ENCODE data around the gene MAPK12.

MAPK12 gene

GRCh38 chr22:50299785-50300619 is 38.5 kb upstream of the MAPK12 start:
- TF ChIP-seq CTCF (IDR thresholded peaks at IDR 0.05; ENCODE audit: insufficient read depth, low read depth, low read length, missing control alignments) = no peak
- DNase-seq (ENCODE audit: low read depth) = no peak
- H3K4me3 ChIP-seq (ENCODE audit: low read depth, low read length) = no peak overlapping the region

GRCh38 chr22:50298937-50299784 is 37.7 kb upstream of the MAPK12 start:
- no peak for DNase-seq (ENCODE audit: low read depth)

GRCh38 chr22:50298266-50298637 is 36.8 kb upstream of the MAPK12 start:
- H3K4me3 ChIP-seq (ENCODE audit: low read depth, low read length) = no peak overlapping the region
- TF ChIP-seq CTCF (IDR thresholded peaks at IDR 0.05; ENCODE audit: insufficient read depth, low read depth, low read length, missing control alignments) = no peak
- no peak for DNase-seq (ENCODE audit: low read depth)

More at GRCh38 chr22:50298937-50299784, 37.7 kb upstream of the MAPK12 start:
- TF ChIP-seq CTCF (IDR thresholded peaks at IDR 0.05; ENCODE audit: insufficient read depth, low read depth, low read length, missing control alignments) = no peak
- no peak overlapping the region for H3K4me3 ChIP-seq (ENCODE audit: low read depth, low read length)

- no peak overlapping the region for H3K4me3 ChIP-seq (ENCODE audit: low read depth, low read length)
- no peak for DNase-seq (ENCODE audit: low read depth)
- TF ChIP-seq CTCF (IDR thresholded peaks at IDR 0.05; ENCODE audit: insufficient read depth, low read depth, low read length, missing control alignments) = no peak
Measured at GRCh38 chr22:50297510-50298265, 36.2 kb upstream of the MAPK12 start.

GRCh38 chr22:50296658-50297490 is 35.4 kb upstream of the MAPK12 start:
- H3K4me3 ChIP-seq (ENCODE audit: low read depth, low read length) = no peak overlapping the region
- no peak for TF ChIP-seq CTCF (IDR thresholded peaks at IDR 0.05; ENCODE audit: insufficient read depth, low read depth, low read length, missing control alignments)
- DNase-seq (ENCODE audit: low read depth) = no peak

- no peak overlapping the region for H3K4me3 ChIP-seq (ENCODE audit: low read depth, low read length)
- DNase-seq (ENCODE audit: low read depth) = no peak
- no peak for TF ChIP-seq CTCF (IDR thresholded peaks at IDR 0.05; ENCODE audit: insufficient read depth, low read depth, low read length, missing control alignments)
Measured at GRCh38 chr22:50294319-50294656, 32.8 kb upstream of the MAPK12 start.

Data from GM12865 (cell line).